Measurements from ENCODE around the gene ADCY9. TPM values are rescaled to one million over a fixed set of nuclear protein-coding genes. Genes with fewer than 3 reads are reported as not detected.

ADCY9 gene
- total and polyA plus RNA-seq, 4 donors = 12.7 to 37.6 (median 17.6) TPM

DNA sequence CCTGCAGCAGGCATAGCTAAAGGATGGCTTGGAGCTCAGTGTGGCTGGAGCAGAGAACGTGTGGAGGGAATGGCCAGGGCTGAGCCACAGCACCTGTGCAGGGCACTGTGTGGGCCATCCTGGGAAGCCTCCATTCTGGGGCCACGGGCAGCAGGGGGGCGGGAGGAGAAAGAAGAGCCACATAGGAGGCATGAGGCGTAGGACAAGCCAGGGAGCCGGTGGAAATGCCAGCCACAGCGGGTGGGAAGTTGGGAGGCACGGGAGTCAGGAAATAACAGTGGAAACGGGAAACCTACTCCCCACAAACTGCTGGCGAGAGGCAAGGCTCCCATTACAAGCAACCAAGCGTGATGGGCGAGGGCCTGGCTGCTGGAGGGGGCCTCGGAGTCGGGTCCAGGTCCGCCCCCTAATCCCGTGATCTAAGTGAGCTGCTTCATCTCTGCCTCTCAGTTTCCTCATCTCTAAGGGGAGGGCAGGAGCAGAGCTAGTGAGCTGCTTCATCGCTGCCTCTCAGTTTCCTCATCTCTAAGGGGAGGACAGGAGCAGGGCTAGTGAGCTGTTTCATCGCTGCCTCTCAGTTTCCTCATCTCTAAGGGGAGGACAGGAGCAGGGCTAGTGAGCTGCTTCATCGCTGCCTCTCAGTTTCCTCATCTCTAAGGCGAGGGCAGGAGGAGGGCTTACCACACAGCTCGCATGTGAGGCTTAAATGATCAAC is 104.9 kb downstream of the ADCY9 start:
- Histone ChIP-seq H3K4me3 (no peak overlapping the region), H3K27me3 (ENCODE audit: control insufficient read depth in 3 of 3, insufficient read depth in 3 of 3, low read length in 2 of 3) (no peaks in the 10 kb centered on the region), H3K9ac (ENCODE audit: insufficient read depth in 1 of 2, low read length in 2 of 2) (no peak overlapping the region), H3K27ac (ENCODE audit: low read depth in 1 of 2, low read length in 1 of 2) (peak overlapping the region in 1 of 2 donors; percentile 37), H3K4me1 (ENCODE audit: control insufficient read depth in 5 of 5, insufficient read depth in 5 of 5, low read length in 5 of 5) (peaks cover 0 to 16% (median 3%) of the 10 kb centered on the region in 5 donors), H3K9me3 (ENCODE audit: control insufficient read depth in 4 of 4, insufficient read depth in 3 of 4, low read length in 3 of 4) (no peaks in the 10 kb centered on the region), H3K36me3 (ENCODE audit: control insufficient read depth in 4 of 4, insufficient read depth in 4 of 4, low read length in 4 of 4) (no peaks in the 10 kb centered on the region)
- WGBS, 2 donors = 57 to 65% methylated on average over 20 of the region's 20 CpGs
- DNase-seq (no peak), ATAC-seq (ENCODE audit: insufficient read depth, low FRiP score) (no peak)
- TF ChIP-seq, protein P1, sequence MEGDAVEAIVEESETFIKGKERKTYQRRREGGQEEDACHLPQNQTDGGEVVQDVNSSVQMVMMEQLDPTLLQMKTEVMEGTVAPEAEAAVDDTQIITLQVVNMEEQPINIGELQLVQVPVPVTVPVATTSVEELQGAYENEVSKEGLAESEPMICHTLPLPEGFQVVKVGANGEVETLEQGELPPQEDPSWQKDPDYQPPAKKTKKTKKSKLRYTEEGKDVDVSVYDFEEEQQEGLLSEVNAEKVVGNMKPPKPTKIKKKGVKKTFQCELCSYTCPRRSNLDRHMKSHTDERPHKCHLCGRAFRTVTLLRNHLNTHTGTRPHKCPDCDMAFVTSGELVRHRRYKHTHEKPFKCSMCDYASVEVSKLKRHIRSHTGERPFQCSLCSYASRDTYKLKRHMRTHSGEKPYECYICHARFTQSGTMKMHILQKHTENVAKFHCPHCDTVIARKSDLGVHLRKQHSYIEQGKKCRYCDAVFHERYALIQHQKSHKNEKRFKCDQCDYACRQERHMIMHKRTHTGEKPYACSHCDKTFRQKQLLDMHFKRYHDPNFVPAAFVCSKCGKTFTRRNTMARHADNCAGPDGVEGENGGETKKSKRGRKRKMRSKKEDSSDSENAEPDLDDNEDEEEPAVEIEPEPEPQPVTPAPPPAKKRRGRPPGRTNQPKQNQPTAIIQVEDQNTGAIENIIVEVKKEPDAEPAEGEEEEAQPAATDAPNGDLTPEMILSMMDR (IDR thresholded peaks at IDR 0.05; ENCODE audit: control extremely low read depth, extremely low read depth) = no peak

DNA sequence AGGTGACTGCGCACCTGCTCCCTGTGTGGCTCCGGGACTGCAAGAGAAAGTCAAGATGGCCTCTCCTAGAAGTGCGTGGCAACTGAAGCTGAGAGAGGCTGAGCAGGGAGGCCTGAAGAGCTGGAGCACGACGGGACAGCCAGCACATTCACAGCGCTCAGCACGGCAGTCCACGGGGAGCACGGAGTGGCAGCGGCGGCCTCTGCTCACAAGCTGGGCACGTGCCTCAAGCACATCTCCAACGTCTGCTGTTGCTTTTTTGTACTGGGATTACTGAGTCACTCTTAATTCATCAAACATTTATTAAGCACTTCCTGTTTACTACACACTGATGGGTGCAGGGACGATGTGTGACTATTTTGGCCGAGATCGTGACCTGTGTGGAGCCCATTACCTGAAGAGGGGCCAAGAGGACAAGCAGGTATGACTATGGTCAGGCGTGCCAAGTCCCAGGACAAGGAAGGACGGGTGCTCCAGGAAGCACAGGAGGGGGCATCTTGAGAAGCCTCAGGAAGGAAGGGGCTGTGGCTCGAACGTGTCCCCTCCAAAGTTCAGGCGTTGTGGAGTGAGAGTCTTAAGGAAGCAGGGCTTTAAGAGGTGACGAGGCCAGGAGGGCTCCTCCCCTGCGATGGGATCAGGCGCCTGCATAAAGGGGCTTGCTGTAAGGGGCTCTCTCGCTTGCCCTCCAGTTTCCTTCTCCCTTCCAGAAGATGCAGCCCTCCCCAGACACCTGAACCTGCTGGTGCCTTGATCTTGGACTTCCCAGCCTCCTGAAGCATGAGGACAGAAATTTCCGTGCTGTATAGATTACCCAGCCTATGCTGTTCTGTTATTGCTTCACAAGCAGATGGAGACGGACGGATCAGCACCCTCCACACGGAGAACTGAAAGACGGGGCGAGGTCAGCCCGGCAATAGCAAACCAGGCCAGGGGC is 105.8 kb downstream of the ADCY9 start:
- no peak overlapping the region for H3K4me3 ChIP-seq
- no peak overlapping the region for H3K9ac ChIP-seq (ENCODE audit: insufficient read depth in 1 of 2, low read length in 2 of 2)
- H3K4me1 ChIP-seq (ENCODE audit: control insufficient read depth in 5 of 5, insufficient read depth in 5 of 5, low read length in 5 of 5) = peaks cover 0 to 17% (median 3%) of the 10 kb centered on the region in 5 donors
- H3K9me3 ChIP-seq (ENCODE audit: control insufficient read depth in 4 of 4, insufficient read depth in 3 of 4, low read length in 3 of 4) = no peaks in the 10 kb centered on the region
- TF ChIP-seq, protein P1 (IDR thresholded peaks at IDR 0.05; ENCODE audit: control extremely low read depth, extremely low read depth) = no peak
- ATAC-seq (ENCODE audit: insufficient read depth, low FRiP score) (no peak), DNase-seq (no peak)
- WGBS, 2 donors = 61 to 68% methylated on average over 32 of the region's 32 CpGs
- H3K27me3 ChIP-seq (ENCODE audit: control insufficient read depth in 3 of 3, insufficient read depth in 3 of 3, low read length in 2 of 3) = no peaks in the 10 kb centered on the region
- peak overlapping the region in 1 of 2 donors; percentile 37 for H3K27ac ChIP-seq (ENCODE audit: low read depth in 1 of 2, low read length in 1 of 2)
- no peaks in the 10 kb centered on the region for H3K36me3 ChIP-seq (ENCODE audit: control insufficient read depth in 4 of 4, insufficient read depth in 4 of 4, low read length in 4 of 4)

- H3K27me3 ChIP-seq (ENCODE audit: control insufficient read depth in 3 of 3, insufficient read depth in 3 of 3, low read length in 2 of 3) = no peaks in the 10 kb centered on the region
- DNase-seq = no peak
- WGBS, 2 donors = 93 to 95% methylated on average over 6 of the region's 6 CpGs
- TF ChIP-seq, protein P1 (IDR thresholded peaks at IDR 0.05; ENCODE audit: control extremely low read depth, extremely low read depth) = no peak
- ATAC-seq (ENCODE audit: insufficient read depth, low FRiP score) = no peak
- no peak overlapping the region for H3K27ac ChIP-seq (ENCODE audit: low read depth in 1 of 2, low read length in 1 of 2)
- no peaks in the 10 kb centered on the region for H3K36me3 ChIP-seq (ENCODE audit: control insufficient read depth in 4 of 4, insufficient read depth in 4 of 4, low read length in 4 of 4)
- H3K4me3 ChIP-seq = no peak overlapping the region
- H3K9ac ChIP-seq (ENCODE audit: insufficient read depth in 1 of 2, low read length in 2 of 2) = no peak overlapping the region
- H3K9me3 ChIP-seq (ENCODE audit: control insufficient read depth in 4 of 4, insufficient read depth in 3 of 4, low read length in 3 of 4) = no peaks in the 10 kb centered on the region
- peaks cover 0 to 17% (median 3%) of the 10 kb centered on the region in 5 donors for H3K4me1 ChIP-seq (ENCODE audit: control insufficient read depth in 5 of 5, insufficient read depth in 5 of 5, low read length in 5 of 5)
These were observed 107.1 kb downstream of the ADCY9 start for GRCh38 chr16:4009177-4009576.
